ENCODE results near the gene SFT2D3. TPM values are rescaled to one million over a fixed set of nuclear protein-coding genes. Genes with fewer than 3 reads are reported as not detected.

Gene SFT2D3
- total and polyA plus RNA-seq, 8 donors = 2.7 to 5.7 (median 3.7) TPM

DNA sequence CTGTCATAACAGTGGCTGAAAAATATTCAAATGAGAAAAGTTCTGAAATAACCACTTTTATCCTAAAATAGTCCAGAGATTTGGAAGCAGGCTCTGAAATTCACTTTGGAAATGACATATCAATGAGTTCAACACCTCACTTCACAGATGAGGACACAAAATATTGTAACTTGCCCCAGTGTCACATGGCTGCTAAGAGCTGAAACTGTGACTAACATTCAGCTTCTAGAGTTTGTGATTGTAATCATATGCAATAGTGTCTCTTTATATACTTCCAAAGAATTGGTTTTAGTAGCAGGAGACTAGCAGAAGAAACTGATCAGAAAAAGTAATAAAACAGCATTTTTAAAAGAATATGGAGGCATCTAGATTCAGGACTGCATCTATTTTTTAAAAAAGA, 52.1 kb downstream of the SFT2D3 start:
- no peak overlapping the region for H3K27ac ChIP-seq
- intact Hi-C loops (cut with DNase I) = no loop called here
- no peaks in the 10 kb centered on the region for H3K36me3 ChIP-seq
- H3K27me3 ChIP-seq = no peaks in the 10 kb centered on the region
- no peak for ATAC-seq
- no peaks in the 10 kb centered on the region for H3K4me1 ChIP-seq
- DNase-seq = no peak
- no peak overlapping the region for H3K4me3 ChIP-seq
- H3K9me3 ChIP-seq = no peaks in the 10 kb centered on the region
- FAIRE-seq = no peak
- TF ChIP-seq, protein P1, sequence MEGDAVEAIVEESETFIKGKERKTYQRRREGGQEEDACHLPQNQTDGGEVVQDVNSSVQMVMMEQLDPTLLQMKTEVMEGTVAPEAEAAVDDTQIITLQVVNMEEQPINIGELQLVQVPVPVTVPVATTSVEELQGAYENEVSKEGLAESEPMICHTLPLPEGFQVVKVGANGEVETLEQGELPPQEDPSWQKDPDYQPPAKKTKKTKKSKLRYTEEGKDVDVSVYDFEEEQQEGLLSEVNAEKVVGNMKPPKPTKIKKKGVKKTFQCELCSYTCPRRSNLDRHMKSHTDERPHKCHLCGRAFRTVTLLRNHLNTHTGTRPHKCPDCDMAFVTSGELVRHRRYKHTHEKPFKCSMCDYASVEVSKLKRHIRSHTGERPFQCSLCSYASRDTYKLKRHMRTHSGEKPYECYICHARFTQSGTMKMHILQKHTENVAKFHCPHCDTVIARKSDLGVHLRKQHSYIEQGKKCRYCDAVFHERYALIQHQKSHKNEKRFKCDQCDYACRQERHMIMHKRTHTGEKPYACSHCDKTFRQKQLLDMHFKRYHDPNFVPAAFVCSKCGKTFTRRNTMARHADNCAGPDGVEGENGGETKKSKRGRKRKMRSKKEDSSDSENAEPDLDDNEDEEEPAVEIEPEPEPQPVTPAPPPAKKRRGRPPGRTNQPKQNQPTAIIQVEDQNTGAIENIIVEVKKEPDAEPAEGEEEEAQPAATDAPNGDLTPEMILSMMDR (IDR thresholded peaks at IDR 0.05) = no peak

- intact Hi-C loops (cut with DNase I) = no loop called here
- no peak overlapping the region for H3K4me3 ChIP-seq
- H3K36me3 ChIP-seq = no peaks in the 10 kb centered on the region
- FAIRE-seq (no peak), DNase-seq (no peak), ATAC-seq (no peak)
- H3K27ac ChIP-seq = no peak overlapping the region
- WGBS, 2 donors = 92 to 97% methylated on average over 8 of the region's 8 CpGs
- H3K4me1 ChIP-seq = no peaks in the 10 kb centered on the region
- TF ChIP-seq, protein P1 (IDR thresholded peaks at IDR 0.05) = no peak
- H3K9me3 ChIP-seq = no peaks in the 10 kb centered on the region
- no peaks in the 10 kb centered on the region for H3K27me3 ChIP-seq
Measured at GRCh38 chr2:127754186-127754585, 52.9 kb downstream of the SFT2D3 start.

Other genes with a start within 250 kb of the SFT2D3 start
- 10 to 100 TPM in 5 of 6 donors, 1 to 10 TPM in 1; 9.7 to 20.3 (median 12.1) TPM for gene IWS1, start 175.0 kb upstream of the SFT2D3 start, total RNA-seq
- gene IWS1, start 175.0 kb upstream of the SFT2D3 start, polyA plus RNA-seq = 10 to 100 TPM; 16.0 to 22.3 TPM
- gene MYO7B, start 165.8 kb upstream of the SFT2D3 start, total RNA-seq = 1 to 10 TPM in 2 of 6 donors, under 1 TPM in 4; 0.12 to 1.4 (median 0.58) TPM
- 1 to 10 TPM in 1 of 2 donors, under 1 TPM in 1; 0.80 to 1.5 TPM for gene MYO7B, start 165.8 kb upstream of the SFT2D3 start, polyA plus RNA-seq
- not detected for gene GPR17, start 55.3 kb upstream of the SFT2D3 start, total RNA-seq
- 1 to 10 TPM in 1 of 2 donors, under 1 TPM in 1; 0.35 to 1.9 TPM for gene GPR17, start 55.3 kb upstream of the SFT2D3 start, polyA plus RNA-seq
- 1 to 10 TPM; 2.2 to 8.3 (median 4.0) TPM for gene LIMS2, start 26.0 kb upstream of the SFT2D3 start, total RNA-seq
- 100 to 1,000 TPM in 1 of 2 donors, 10 to 100 TPM in 1; 77.9 to 139 TPM for gene LIMS2, start 26.0 kb upstream of the SFT2D3 start, polyA plus RNA-seq
- gene WDR33, start 109.7 kb downstream of the SFT2D3 start, total RNA-seq = 10 to 100 TPM; 16.0 to 29.6 (median 21.6) TPM
- 10 to 100 TPM in 1 of 2 donors, 1 to 10 TPM in 1; 8.9 to 14.3 TPM for gene WDR33, start 109.7 kb downstream of the SFT2D3 start, polyA plus RNA-seq
- gene POLR2D, start 156.7 kb downstream of the SFT2D3 start, total RNA-seq = 10 to 100 TPM in 4 of 6 donors, 1 to 10 TPM in 2; 8.6 to 15.7 (median 13.1) TPM
- gene POLR2D, start 156.7 kb downstream of the SFT2D3 start, polyA plus RNA-seq = 1 to 10 TPM; 6.0 to 6.2 TPM
- gene AMMECR1L, start 184.5 kb downstream of the SFT2D3 start, total RNA-seq = 1 to 10 TPM; 5.1 to 8.7 (median 5.6) TPM
- 1 to 10 TPM; 6.3 to 8.9 TPM for gene AMMECR1L, start 184.5 kb downstream of the SFT2D3 start, polyA plus RNA-seq

All from pancreas (tissue), 10 donors.